ENCODE measurements around the gene FBXW10.
"Not testable (repeated sequence)": the region's sequence is repeated elsewhere in the genome, so short reads cannot be mapped to it uniquely, and the experiment has no call there.

FBXW10 gene

GRCh38 chr17:18750242-18750641 is 6.4 kb downstream of the FBXW10 start:
- DNase-seq (ENCODE audit: low spot score): not testable (repeated sequence)

DNA sequence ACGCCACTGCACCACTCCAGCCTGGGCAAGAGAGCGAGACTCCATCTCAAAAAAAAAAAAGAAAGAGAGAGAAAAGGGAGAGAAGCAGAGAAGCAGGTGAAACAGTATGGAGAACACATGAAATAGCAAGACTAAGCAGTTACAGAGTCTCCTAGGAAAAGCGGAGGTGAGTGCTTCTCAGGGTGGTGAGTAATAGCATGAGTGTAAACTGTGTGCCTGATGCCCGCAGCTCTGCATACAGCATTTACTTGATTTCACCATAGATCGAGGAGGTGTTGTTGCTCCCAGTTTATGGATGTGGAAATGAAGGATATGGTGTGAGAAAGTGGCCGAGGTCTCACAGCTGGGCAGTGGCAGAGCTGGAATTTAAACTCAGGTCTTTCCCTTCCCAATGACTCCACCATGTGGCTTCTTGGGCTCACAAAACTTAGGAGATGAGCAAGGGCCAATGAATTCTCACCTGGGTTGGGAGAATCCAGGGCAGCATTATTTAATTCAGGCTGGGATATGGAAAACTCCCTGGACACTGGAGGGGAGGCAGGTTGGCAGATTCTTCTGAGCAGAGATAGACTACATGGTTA is 10.1 kb downstream of the FBXW10 start:
- DNase-seq (ENCODE audit: low spot score): not testable (repeated sequence)

DNA sequence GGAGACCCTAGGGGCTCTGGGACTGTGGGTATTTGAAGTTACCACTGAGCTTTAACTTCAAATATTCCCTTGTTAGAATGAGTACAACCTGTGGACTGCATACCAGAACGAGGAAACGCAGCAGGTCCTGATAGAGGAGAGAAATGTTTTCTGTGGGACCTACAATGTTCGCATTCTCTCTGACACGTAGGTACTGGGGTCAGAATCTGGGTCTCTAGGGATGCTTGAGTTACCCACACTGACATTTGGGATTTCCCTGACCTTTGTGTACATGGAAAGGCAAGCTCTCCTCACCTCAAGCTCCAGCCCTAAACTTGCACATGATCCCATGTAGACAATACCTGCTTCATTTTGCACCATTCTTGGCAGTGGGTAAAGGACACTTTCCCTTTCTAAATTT is 12.1 kb downstream of the FBXW10 start:
- not testable (repeated sequence) for DNase-seq (ENCODE audit: low spot score)

GRCh38 chr17:18757368-18758044 is 13.7 kb downstream of the FBXW10 start:
- not testable (repeated sequence) for DNase-seq (ENCODE audit: low spot score)

DNA sequence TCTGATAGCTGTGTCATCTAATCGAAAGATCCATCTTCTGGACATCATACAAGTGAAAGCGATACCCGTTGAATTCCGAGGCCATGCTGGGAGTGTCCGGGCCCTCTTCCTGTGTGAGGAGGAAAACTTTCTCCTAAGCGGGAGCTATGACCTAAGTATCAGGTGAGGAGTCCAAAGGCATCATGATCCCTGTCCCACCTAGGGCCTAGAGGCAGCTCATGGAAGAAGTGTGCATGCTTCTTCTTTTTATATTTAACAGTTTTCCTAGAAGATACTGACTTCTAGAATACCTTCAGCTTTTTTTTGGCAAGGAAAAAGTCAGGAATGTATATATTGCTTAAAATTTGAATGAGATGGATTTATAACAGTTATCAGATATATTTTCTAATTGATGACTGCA is 14.5 kb downstream of the FBXW10 start:
- DNase-seq (ENCODE audit: low spot score): not testable (repeated sequence)

DNA sequence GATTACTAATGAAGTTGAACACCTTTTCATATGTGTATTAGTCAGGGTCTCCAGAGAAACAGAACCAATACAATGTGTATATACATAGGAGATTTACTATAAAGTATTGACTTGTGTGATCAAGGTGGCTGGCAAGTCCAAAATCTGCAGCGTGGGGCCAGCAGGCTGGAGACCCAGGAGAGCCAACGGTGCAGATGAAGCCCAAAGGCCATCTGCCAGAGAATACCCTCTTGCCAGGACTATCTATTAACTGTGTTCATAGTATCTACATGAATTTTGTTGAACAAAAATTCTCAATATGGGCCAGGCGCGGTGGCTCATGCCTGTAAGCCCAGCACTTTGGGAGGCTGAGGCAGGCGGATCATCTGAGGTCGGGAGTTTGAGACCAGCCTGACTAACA is 16.4 kb downstream of the FBXW10 start:
- not testable (repeated sequence) for DNase-seq (ENCODE audit: low spot score)

- not testable (repeated sequence) for DNase-seq (ENCODE audit: low spot score)
These were observed 26.7 kb downstream of the FBXW10 start for GRCh38 chr17:18770572-18770971.

DNA sequence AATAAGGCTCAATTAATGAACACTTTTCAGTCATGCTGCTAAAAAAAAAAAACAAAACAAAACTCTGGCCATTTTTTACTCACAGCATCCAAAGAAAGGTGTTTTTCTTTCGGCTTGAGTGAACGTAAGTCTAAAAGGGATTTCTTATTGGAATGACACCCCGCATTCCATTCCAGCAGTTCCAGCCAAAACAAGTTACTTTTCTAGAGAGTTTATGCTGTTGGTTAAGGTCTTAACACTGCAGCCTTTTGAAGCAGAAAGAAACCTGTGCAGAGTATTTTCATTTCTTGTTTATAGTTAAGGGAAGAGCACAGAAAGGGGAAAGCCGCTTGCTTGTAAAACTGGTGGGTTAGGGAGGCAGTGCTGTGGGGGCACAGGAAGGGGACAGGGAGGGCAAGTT is 27.2 kb downstream of the FBXW10 start:
- DNase-seq (ENCODE audit: low spot score): not testable (repeated sequence)

DNA sequence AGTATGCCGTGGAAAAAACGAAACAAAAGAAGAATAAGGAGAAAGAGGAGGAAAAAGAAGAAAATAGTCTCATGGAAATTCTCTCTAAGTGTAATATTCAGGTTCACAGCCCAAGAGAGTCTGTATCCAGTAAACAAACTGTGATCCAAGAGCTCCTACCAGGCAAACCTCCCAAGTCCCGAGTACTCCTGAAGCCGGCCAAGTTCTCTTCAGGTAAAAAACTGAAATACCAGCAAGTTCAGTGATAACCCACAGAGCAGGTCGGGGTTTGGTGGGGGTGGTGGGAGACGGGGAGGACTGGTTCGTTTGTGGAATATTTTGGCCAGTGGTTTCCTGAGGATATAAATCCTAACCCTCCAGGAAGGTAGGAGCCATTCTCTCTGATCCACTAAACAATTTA is 28.6 kb downstream of the FBXW10 start:
- DNase-seq (ENCODE audit: low spot score): no peak

GRCh38 chr17:18780991-18781718 is 37.3 kb downstream of the FBXW10 start, which contains the start of gene TVP23B:
Gene TVP23B, plus strand, starts transcription at chr17:18781183. Its CDS starts 111 bp downstream, at chr17:18781294.
- peak; percentile 99 for DNase-seq (ENCODE audit: low spot score)

DNA sequence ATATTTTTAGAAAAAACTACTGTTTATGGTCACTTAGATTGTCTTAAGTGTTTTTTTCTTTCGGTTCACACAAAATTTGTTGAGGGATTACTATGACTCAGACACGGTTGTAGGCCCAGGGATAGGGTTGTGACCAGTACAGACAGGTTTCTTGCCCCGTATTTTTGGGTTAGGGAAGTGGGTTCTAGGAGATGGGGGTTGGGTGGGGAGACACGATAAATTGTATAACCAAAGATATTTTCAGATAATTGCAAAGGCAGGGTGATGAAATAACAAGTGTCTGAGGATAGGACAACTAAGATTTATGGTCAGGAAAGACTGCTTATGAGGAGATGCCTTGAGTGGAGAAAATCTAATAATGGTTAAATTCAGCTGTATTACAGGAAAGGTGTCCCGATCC is 38.0 kb downstream of the FBXW10 start:
- not testable (repeated sequence) for DNase-seq (ENCODE audit: low spot score)

- not testable (repeated sequence) for DNase-seq (ENCODE audit: low spot score)
These were observed 42.1 kb downstream of the FBXW10 start for GRCh38 chr17:18785933-18786332.

DNA sequence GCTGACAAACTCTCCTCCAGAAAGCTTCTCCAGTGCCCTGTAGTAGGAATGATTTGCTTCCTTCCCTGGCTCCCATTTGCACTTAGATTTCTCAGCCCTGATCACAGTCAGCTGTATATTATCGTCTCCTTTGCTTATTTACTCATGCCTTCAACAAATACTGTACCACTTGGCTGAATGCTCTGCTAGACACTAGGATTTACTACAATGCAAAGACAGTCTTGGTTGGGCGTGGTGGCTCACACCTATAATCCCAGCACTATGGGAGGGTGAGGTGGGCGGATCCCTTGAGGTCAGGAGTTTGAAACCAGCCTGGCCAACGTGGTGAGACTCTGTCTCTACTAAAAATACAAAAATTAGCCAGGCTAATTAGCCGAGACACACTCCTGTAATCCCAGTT is 43.0 kb downstream of the FBXW10 start:
- not testable (repeated sequence) for DNase-seq (ENCODE audit: low spot score)

DNA sequence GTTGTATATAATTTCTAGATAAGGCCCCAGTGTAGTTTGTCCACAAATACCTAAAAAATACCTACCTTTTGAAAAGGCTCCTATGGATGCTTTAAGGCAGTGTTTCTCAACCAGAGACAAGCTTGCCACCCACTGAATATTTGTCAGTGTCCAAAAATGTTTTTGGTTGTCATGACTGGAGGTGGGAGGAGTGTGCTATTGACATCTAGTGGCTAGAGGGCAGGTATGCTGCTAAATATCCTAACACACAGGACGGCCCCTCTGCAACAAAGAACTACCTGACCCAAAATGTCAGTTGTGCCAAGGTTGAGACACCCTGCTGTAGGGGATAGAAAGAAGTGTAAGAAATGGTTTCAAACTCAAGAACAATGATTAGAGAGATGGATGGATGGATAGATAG is 47.5 kb downstream of the FBXW10 start:
- not testable (repeated sequence) for DNase-seq (ENCODE audit: low spot score)

DNA sequence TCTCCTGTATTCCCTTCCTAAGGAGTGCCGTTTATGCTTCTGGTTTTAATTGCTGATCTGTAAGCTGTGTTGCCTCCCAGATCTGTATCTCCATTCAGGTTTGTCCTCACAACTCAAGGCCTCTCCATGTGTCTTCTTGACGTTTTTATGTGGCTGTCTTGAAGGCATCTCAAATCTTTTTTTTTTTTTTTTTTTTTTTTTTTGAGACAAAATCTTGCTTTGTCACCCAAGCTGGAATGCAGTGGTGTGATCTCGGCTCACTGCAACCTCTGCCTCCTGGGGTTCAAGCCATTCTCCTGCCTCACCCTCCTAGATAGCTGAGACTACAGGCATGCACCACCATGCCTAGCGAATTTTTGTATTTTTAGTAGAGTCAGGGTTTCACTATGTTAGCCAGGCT is 51.0 kb downstream of the FBXW10 start:
- DNase-seq (ENCODE audit: low spot score): not testable (repeated sequence)

DNA sequence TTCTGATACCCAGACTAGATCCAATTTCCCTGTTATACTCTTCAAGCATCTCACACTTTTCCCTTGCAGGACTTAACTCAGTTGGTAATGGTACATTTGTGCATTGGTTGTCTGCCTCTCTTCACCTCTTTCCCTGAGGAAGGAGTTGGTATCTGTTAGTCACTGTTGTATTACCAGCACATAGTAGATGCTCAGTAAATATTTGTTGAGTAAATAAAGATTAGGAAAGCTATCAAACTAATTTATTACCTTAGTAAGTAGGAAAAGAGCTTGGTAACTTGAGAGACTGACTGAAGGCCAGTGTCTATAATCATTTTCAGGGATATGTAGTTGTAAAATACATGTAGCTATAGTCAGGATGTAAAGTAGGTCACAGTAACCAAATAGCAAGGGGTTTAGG is 53.0 kb downstream of the FBXW10 start:
- DNase-seq (ENCODE audit: low spot score): not testable (repeated sequence)

- not testable (repeated sequence) for DNase-seq (ENCODE audit: low spot score)
These were observed 59.8 kb downstream of the FBXW10 start for GRCh38 chr17:18803458-18804245.

DNA sequence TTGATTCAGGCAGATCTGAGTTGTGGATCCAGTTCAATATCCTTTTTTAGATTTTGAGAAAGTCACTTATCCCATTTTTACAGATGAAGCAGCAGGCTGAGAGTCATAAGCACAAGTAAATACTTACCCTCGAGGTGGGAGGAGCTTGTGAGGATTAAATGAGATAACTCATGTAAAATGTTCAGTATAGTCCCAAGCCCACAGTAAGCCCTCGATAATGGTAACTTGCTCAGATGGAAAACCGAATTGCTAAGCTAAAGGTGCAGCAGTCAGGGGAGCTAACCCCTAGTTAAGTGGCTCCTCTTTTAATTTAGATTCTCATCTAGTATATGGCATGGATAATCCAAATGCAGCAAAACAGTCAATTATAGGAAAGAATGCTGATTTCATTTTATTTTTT is 72.1 kb downstream of the FBXW10 start:
- DNase-seq (ENCODE audit: low spot score): not testable (repeated sequence)

DNA sequence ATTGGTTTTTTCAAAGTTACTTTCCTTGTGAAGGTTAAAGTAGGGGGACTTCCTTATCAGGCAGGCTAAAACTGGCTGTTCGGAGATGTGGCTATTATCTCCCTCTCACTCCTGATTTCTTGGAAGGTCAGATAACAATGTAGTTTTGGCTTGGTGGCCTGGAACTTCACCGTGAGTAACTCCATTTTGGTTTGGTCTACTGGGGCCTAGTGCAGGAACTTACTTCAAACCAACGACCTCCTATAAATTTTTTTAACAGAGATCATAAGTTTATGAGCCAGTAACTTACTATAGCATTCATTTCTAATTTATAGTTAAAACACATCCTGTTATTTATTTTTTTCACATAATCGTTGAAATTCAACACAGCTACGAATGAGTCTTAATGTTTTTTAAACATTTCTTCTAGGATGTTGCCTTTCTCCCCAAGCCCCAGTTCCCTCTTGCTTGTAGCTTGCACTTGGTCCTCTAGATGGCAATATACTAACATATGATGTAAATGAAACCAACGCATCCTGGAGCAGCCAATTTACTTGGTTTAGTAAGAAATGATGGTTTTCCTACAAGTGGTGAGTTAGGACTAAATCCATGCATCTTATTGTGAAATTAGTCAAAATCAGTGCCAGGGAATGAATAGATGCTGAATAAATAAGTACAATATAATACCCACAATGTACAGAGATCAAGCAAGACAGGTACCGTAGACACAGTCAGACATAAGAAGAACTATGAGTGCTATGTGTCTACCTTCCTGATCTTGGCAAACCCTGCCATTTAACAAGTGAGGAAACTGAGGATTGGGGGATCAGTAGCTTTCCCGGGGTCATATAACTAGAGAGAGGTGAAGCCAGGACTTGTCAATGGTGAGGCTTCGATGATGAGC is 72.9 kb downstream of the FBXW10 start:
- not testable (repeated sequence) for DNase-seq (ENCODE audit: low spot score)

DNA sequence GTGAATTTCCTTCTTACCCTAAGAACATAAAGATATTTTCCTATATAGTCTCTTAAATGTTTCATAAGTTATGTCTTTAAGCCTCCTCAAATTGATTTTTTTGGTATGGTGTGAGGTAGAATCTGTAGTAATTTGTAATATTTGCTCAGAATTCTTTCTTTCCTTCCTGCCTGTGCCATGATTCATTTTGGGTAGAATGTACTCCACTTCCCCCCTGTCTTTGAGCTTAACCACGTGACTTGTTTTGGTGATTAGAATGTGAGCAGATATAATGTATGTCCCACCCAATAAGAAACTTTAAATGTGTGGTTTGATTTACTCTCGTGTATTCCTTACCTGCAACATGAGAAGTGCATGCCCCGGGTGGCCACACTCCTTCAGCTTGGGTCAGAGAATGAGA is 77.6 kb downstream of the FBXW10 start:
- DNase-seq (ENCODE audit: low spot score): not testable (repeated sequence)

- DNase-seq (ENCODE audit: low spot score): not testable (repeated sequence)
These were observed 83.8 kb downstream of the FBXW10 start for GRCh38 chr17:18827613-18828012.
